AG09309 (cell line): ENCODE measurements around the gene ATP5ME.

ENCODE experiments used
- DNase-seq: peaks from one replicate; pipeline ENCODE4 v3.0.0-alpha.2; 2010; ENCODE audit warnings: low read depth
- H3K4me3 ChIP-seq: 2 replicates; pipeline ENCODE4 v1.5.1; 2011; ENCODE audit warnings: mild to moderate bottlenecking, low read depth, low read length, moderate library complexity; ENCODE audit not compliant: control insufficient read depth
- TF ChIP-seq, protein P1 (sequence below): IDR thresholded peaks from 2 replicates; pipeline ENCODE4 v1.5.1; 2011; ENCODE audit warnings: mild to moderate bottlenecking, low read depth, low read length, inconsistent platforms; ENCODE audit not compliant: insufficient read depth, control insufficient read depth; ENCODE audit errors: missing control alignments

ATP5ME gene

DNA sequence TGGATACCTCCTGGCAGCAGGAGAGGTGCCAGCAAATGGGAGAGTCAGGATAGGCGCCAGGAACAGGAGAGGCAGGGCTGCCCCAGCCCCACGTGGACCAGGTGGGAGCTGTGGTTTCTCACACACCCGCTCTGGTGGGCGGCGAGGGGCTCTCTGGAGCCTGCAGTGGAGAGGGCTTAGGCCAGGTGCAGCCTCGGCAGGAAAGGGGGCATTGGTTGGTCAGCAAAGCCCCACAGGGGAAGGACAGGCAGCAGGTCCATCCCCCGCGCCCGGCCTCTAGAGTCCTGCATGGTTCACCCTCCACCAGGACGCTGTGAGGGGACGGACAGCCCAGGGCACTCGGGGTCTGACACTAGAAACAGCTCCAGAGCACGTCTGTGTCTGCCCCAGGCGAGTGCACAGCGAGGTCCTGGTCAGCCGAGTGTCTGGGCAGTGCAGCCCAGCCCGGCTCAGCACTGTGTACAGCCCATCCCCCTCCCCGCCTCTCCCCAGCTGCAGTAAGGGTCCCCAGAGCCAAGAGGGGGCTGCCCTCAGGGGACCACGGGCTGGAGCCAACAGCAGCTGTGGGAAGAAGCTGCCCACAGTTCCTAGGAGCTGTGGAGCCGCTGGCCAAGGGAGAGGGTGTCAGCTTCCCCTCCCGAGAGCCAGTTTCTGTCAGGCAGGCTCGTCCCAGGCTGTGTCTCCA lies 8.2 kb downstream of the ATP5ME start:
- no peak for DNase-seq
- TF ChIP-seq, protein P1, sequence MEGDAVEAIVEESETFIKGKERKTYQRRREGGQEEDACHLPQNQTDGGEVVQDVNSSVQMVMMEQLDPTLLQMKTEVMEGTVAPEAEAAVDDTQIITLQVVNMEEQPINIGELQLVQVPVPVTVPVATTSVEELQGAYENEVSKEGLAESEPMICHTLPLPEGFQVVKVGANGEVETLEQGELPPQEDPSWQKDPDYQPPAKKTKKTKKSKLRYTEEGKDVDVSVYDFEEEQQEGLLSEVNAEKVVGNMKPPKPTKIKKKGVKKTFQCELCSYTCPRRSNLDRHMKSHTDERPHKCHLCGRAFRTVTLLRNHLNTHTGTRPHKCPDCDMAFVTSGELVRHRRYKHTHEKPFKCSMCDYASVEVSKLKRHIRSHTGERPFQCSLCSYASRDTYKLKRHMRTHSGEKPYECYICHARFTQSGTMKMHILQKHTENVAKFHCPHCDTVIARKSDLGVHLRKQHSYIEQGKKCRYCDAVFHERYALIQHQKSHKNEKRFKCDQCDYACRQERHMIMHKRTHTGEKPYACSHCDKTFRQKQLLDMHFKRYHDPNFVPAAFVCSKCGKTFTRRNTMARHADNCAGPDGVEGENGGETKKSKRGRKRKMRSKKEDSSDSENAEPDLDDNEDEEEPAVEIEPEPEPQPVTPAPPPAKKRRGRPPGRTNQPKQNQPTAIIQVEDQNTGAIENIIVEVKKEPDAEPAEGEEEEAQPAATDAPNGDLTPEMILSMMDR, result no peak
- no peak overlapping the region for H3K4me3 ChIP-seq

GRCh38 chr4:665381-665750 lies 8.7 kb downstream of the ATP5ME start:
- no peak for DNase-seq
- no peak overlapping the region for H3K4me3 ChIP-seq
- TF ChIP-seq, protein P1, result no peak

GRCh38 chr4:664713-665231 lies 9.3 kb downstream of the ATP5ME start:
- H3K4me3 ChIP-seq, result no peak overlapping the region
- TF ChIP-seq, protein P1, result no peak
- DNase-seq, result no peak

DNA sequence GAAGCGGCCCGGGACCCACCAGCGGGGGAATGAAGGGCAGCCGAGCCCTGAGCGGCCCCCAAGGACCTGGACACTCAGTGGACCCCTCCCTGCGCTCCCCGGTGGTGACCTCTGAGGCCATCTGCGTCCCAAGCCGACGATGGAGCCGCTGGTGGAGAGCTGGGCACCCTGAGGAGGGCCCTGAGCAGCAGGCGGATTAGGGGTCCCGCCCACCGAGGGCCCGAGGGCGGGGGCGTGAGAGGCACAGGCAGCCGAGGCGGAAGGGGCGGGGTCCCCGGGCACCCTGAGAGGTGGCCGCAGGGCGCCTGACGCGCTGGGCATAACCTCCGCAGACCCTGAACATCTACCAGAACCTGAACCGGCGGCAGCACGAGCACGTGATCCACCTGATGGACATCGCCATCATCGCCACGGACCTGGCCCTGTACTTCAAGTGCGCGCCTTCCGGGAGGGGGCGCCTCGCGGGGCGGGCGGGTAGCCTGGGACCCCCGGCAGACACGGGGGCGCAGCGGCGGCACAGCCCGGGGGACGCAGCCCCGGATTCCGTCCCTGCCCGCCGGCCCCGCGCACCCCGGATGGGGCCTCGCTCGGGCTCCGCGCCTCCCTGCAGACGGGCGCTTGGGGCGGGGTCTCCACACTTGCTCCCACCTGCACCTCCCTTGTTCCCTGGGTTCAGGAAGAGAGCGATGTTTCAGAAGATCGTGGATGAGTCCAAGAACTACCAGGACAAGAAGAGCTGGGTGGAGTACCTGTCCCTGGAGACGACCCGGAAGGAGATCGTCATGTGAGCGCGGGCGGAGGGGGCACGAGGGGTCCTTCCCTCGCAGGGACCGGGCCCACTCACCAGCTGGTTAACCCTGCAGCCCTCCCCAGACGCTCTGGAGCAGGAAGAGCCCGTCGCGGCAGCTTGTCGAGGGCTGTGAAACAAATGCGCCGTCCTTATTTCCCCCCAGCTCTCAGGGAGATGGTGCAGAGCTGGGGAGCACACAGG lies 10.3 kb downstream of the ATP5ME start:
- DNase-seq, result no peak
- H3K4me3 ChIP-seq, result no peak overlapping the region
- TF ChIP-seq, protein P1, result no peak

DNA sequence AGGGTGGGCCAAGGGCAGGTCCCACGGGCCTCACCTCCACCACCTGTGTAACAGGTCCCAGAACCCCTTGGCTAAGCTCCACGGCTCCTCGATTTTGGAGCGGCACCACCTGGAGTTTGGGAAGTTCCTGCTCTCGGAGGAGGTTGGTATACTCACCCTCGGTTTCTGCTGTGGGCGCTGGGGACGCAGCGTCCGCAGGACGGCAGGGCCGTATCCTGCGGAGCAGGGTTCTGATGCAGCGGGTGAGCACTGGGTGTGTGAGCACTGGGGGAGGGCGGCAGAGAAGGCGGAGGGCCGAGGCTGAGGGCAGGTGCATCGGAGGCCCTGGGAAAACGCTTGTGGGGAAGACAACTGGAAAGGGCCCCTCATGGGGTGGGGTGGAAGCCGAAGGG lies 11.0 kb downstream of the ATP5ME start:
- no peak for DNase-seq
- TF ChIP-seq, protein P1, result no peak
- no peak overlapping the region for H3K4me3 ChIP-seq

- TF ChIP-seq, protein P1, result no peak
- DNase-seq, result no peak
- no peak overlapping the region for H3K4me3 ChIP-seq
These were observed 12.0 kb downstream of the ATP5ME start for GRCh38 chr4:661881-662761.
